WTC11 (cell line): Measurements from ENCODE around the gene DDX10. TPM values are rescaled to one million over a fixed set of nuclear protein-coding genes. Genes with fewer than 3 reads are reported as not detected.
A peak's percentile ranks its signal among the peaks of the same experiment; 100 is the strongest.

Experiments used
- ATAC-seq: fragments of 200-7000 bp; cut with Tn5 transposase; 2 replicates; pipeline ENCODE4 v1.10.0; 2021; ENCODE audit warnings: mild to moderate bottlenecking, moderate library complexity
- CTCF ChIA-PET: fragments of 300-600 bp; sonication (Branson Sonifier 250); formaldehyde crosslinking; loops from one replicate; lab custom pipeline; 2021; ENCODE audit warnings: antibody characterized with exemption; lab: Charles Lee
- POLR2A ChIA-PET: fragments of 350-600 bp; sonication (Branson Sonifier 250); formaldehyde crosslinking; loops from one replicate; lab custom pipeline; 2021; ENCODE audit warnings: antibody characterized with exemption; lab: Charles Lee
- DNase-seq: peaks from one replicate; pipeline ENCODE4 v3.0.0; 2021; ENCODE audit warnings: low spot score
- H3K27ac Mint-ChIP-seq: 2 replicates; pipeline ENCODE4 v1.8.0; 2021; ENCODE audit warnings: mixed read lengths
- H3K27me3 Mint-ChIP-seq: 2 replicates; pipeline ENCODE4 v1.8.0; 2021; ENCODE audit warnings: low read depth, mild to moderate bottlenecking, moderate library complexity, mixed read lengths
- H3K36me3 Mint-ChIP-seq: 2 replicates; pipeline ENCODE4 v1.8.0; 2021; ENCODE audit warnings: mixed read lengths
- H3K4me1 Mint-ChIP-seq: 2 replicates; pipeline ENCODE4 v1.8.0; 2022; ENCODE audit warnings: mixed read lengths
- H3K4me3 Mint-ChIP-seq: 2 replicates; pipeline ENCODE4 v1.8.0; 2021; ENCODE audit warnings: mild to moderate bottlenecking, moderate library complexity, mixed read lengths
- H3K9me3 Mint-ChIP-seq: 2 replicates; pipeline ENCODE4 v1.8.0; 2021; ENCODE audit warnings: mixed read lengths
- AFF4 ChIP-seq: sonication (generic); formaldehyde crosslinking; IDR thresholded peaks from 2 replicates; pipeline ENCODE4 v1.8.1; 2023; ENCODE audit warnings: mild to moderate bottlenecking, missing genetic modification reagents, borderline replicate concordance
- ATF6 ChIP-seq: sonication (generic); formaldehyde crosslinking; IDR thresholded peaks from 2 replicates; pipeline ENCODE4 v1.8.1; 2023; ENCODE audit warnings: mild to moderate bottlenecking, missing genetic modification reagents
- CDX4 ChIP-seq: fragments of 250-450 bp; sonication (Bioruptor Pico); IDR thresholded peaks from 2 replicates; pipeline ENCODE4 v1.9.0; 2021; ENCODE audit warnings: moderate library complexity, mild to moderate bottlenecking, inconsistent platforms, borderline replicate concordance
- FOXP1 ChIP-seq: sonication (generic); formaldehyde crosslinking; IDR thresholded peaks from 2 replicates; pipeline ENCODE4 v1.8.0; 2022; ENCODE audit warnings: missing genetic modification reagents, mild to moderate bottlenecking, moderate library complexity, borderline replicate concordance
- IRF2 ChIP-seq: sonication (generic); formaldehyde crosslinking; IDR thresholded peaks from 2 replicates; pipeline ENCODE4 v1.8.0; 2022; ENCODE audit warnings: low read depth, missing genetic modification reagents, borderline replicate concordance
- JAZF1 ChIP-seq: fragments of 250-450 bp; sonication (Bioruptor Pico); IDR thresholded peaks from 2 replicates; pipeline ENCODE4 v1.9.0; 2021; ENCODE audit warnings: moderate library complexity, mild to moderate bottlenecking, inconsistent platforms
- MLX ChIP-seq: sonication (generic); formaldehyde crosslinking; IDR thresholded peaks from 2 replicates; pipeline ENCODE4 v1.8.1; 2023; ENCODE audit warnings: mild to moderate bottlenecking, missing genetic modification reagents, moderate library complexity
- PREB ChIP-seq: sonication (generic); formaldehyde crosslinking; IDR thresholded peaks from 2 replicates; pipeline ENCODE4 v1.8.1; 2022; ENCODE audit warnings: mild to moderate bottlenecking, missing genetic modification reagents, moderate library complexity, borderline replicate concordance
- SMAD3 ChIP-seq: sonication (generic); formaldehyde crosslinking; IDR thresholded peaks from 2 replicates; pipeline ENCODE4 v1.8.0; 2022; ENCODE audit warnings: missing genetic modification reagents, mild to moderate bottlenecking, borderline replicate concordance
- TEAD4 ChIP-seq: sonication (generic); formaldehyde crosslinking; IDR thresholded peaks from 2 replicates; pipeline ENCODE4 v1.8.0; 2022; ENCODE audit warnings: mild to moderate bottlenecking, missing genetic modification reagents
- ZBTB21 ChIP-seq: sonication (generic); formaldehyde crosslinking; IDR thresholded peaks from 2 replicates; pipeline ENCODE4 v1.8.1; 2023; ENCODE audit warnings: mild to moderate bottlenecking, missing genetic modification reagents, borderline replicate concordance
- ZBTB43 ChIP-seq: sonication (generic); formaldehyde crosslinking; IDR thresholded peaks from 2 replicates; pipeline ENCODE4 v1.8.1; 2023; ENCODE audit warnings: mild to moderate bottlenecking, missing genetic modification reagents
- ZNF138 ChIP-seq: sonication (generic); formaldehyde crosslinking; conservative IDR thresholded peaks from 2 replicates; pipeline ENCODE4 v1.8.1; 2022; ENCODE audit warnings: mild to moderate bottlenecking, moderate library complexity, missing genetic modification reagents
- ZNF416 ChIP-seq: fragments of 250-450 bp; sonication (Bioruptor Pico); IDR thresholded peaks from 2 replicates; pipeline ENCODE4 v1.9.0; 2021; ENCODE audit warnings: mild to moderate bottlenecking, inconsistent platforms
- total RNA-seq: library from RNA; stranded (reverse); gene quantifications from 3 replicates; pipeline ENCODE4 v1.2.3, GENCODE V29; 2021

Gene DDX10
- total RNA-seq, 1 experiment from 2014 or later = 56.8 TPM

- no peak for TF ChIP-seq ZBTB43 (CRISPR knock-in tag)
- no peak for TF ChIP-seq MLX (CRISPR knock-in tag)
- no peak for TF ChIP-seq IRF2 (CRISPR knock-in tag)
- no peak for TF ChIP-seq FOXP1 (CRISPR knock-in tag)
- no peak for TF ChIP-seq AFF4
- TF ChIP-seq TEAD4 (CRISPR knock-in tag) = no peak
- TF ChIP-seq SMAD3 (CRISPR knock-in tag) = no peak
- no peak for TF ChIP-seq ATF6 (CRISPR knock-in tag)
- no peak for TF ChIP-seq ZBTB21 (CRISPR knock-in tag)
- TF ChIP-seq JAZF1 (CRISPR knock-in tag) = no peak
- no peak for TF ChIP-seq PREB
- TF ChIP-seq ZNF416 (CRISPR knock-in tag) = no peak
- no peak for TF ChIP-seq ZNF138 (CRISPR knock-in tag)
- no peak for TF ChIP-seq CDX4 (CRISPR knock-in tag)
- Mint-ChIP-seq H3K4me3 (no peak overlapping the region), H3K27ac (peak overlapping the region; percentile 38; the same call in 1 of the 2 replicates), H3K4me1 (peaks cover 59% of the 10 kb centered on the region), H3K27me3 (no peaks in the 10 kb centered on the region), H3K9me3 (no peaks in the 10 kb centered on the region; the same call in 1 of the 2 replicates), H3K36me3 (no peaks in the 10 kb centered on the region)
- ATAC-seq (peak; percentile 92), DNase-seq (peak; percentile 24)
- ChIA-PET POLR2A (no interaction called here), CTCF (interaction anchor here (0.6 to 2.2 kb wide), 11 partner anchors 8 to 345 kb away, joined by 3 to 16 read pairs (median 4); no protein-coding TSS in a partner anchor)
Measured at GRCh38 chr11:108788565-108789199, 123.8 kb downstream of the DDX10 start.
